NCI-H748 treated with DMSO at 0.1 percent for 48 hours (cell line): ENCODE data around the gene MYO5C.
"Not testable (repeated sequence)": the region's sequence is repeated elsewhere in the genome, so short reads cannot be mapped to it uniquely, and the experiment has no call there.

Experiments used
- DNase-seq: peaks from one replicate; lab custom pipeline; 2025; lab: John Stamatoyannopoulos, UW

MYO5C gene

GRCh38 chr15:52172869-52173268 lies 122.7 kb downstream of the MYO5C start:
- DNase-seq: no peak

GRCh38 chr15:52171807-52172206 lies 123.8 kb downstream of the MYO5C start:
- DNase-seq: no peak

GRCh38 chr15:52171386-52171785 lies 124.2 kb downstream of the MYO5C start:
- no peak for DNase-seq

GRCh38 chr15:52170199-52170598 lies 125.4 kb downstream of the MYO5C start:
- DNase-seq: not testable (repeated sequence)

- DNase-seq: not testable (repeated sequence)
These were observed 130.0 kb downstream of the MYO5C start for GRCh38 chr15:52165494-52166131.

- DNase-seq: no peak
These were observed 130.9 kb downstream of the MYO5C start for GRCh38 chr15:52164631-52165265.

GRCh38 chr15:52163321-52164190 lies 132.0 kb downstream of the MYO5C start:
- no peak for DNase-seq

GRCh38 chr15:52162876-52163275 lies 132.7 kb downstream of the MYO5C start:
- no peak for DNase-seq

- no peak for DNase-seq
These were observed 133.3 kb downstream of the MYO5C start for GRCh38 chr15:52162260-52162659.

GRCh38 chr15:52161406-52161966 lies 134.1 kb downstream of the MYO5C start:
- DNase-seq: no peak

GRCh38 chr15:52159645-52160044 lies 136.0 kb downstream of the MYO5C start:
- no peak for DNase-seq

- DNase-seq: no peak
These were observed 137.4 kb downstream of the MYO5C start for GRCh38 chr15:52158084-52158765.

- no peak for DNase-seq
These were observed 139.7 kb downstream of the MYO5C start for GRCh38 chr15:52155878-52156277.

- DNase-seq: no peak
These were observed 140.4 kb downstream of the MYO5C start for GRCh38 chr15:52154896-52155865.

GRCh38 chr15:52153900-52154895 lies 141.4 kb downstream of the MYO5C start:
- DNase-seq: no peak

- no peak for DNase-seq
These were observed 144.3 kb downstream of the MYO5C start for GRCh38 chr15:52151353-52151752.

- DNase-seq: no peak
These were observed 144.7 kb downstream of the MYO5C start for GRCh38 chr15:52150871-52151270.

GRCh38 chr15:52150043-52150825 lies 145.4 kb downstream of the MYO5C start:
- DNase-seq: no peak

- no peak for DNase-seq
These were observed 147.2 kb downstream of the MYO5C start for GRCh38 chr15:52148403-52148802.
